SU-DHL-6 (cell line): ENCODE results near the gene ZNF365.

ENCODE experiments used
- EZH2phosphoT487 ChIP-seq: fragments of 200-600 bp; sonication (generic), shearing (Covaris generic); conservative IDR thresholded peaks from 2 replicates; pipeline ENCODE4 v1.6.1; 2018; ENCODE audit warnings: mild to moderate bottlenecking, antibody characterized with exemption, low read length, moderate library complexity, mixed read lengths
- TF ChIP-seq, protein P1 (sequence below): fragments of 200-600 bp; sonication (generic); IDR thresholded peaks from one replicate; pipeline ENCODE4 v1.5.1; 2017; ENCODE audit warnings: antibody characterized with exemption, mild to moderate bottlenecking, low read length, moderate library complexity; ENCODE audit not compliant: insufficient read depth, poor library complexity, severe bottlenecking

DNA sequence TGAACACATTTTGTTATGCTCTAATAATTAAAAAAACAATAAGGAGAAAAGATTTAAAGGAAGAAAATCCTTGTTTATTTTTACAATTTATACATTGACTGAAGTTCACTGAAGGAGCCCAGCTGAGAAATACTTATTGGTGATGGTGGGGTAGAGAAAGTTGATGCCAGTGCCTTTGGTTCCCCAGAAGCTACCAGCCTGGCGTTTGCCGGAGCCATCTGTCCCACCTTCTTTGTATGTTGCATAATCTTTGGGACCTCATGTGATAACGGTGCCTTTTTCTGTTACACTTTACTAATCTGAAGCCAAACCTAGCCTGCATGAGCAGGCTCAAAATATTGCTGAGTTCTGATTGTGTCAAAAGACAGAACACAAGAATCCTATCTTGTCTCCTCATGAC is 22.7 kb downstream of the ZNF365 start:
- TF ChIP-seq, protein P1, sequence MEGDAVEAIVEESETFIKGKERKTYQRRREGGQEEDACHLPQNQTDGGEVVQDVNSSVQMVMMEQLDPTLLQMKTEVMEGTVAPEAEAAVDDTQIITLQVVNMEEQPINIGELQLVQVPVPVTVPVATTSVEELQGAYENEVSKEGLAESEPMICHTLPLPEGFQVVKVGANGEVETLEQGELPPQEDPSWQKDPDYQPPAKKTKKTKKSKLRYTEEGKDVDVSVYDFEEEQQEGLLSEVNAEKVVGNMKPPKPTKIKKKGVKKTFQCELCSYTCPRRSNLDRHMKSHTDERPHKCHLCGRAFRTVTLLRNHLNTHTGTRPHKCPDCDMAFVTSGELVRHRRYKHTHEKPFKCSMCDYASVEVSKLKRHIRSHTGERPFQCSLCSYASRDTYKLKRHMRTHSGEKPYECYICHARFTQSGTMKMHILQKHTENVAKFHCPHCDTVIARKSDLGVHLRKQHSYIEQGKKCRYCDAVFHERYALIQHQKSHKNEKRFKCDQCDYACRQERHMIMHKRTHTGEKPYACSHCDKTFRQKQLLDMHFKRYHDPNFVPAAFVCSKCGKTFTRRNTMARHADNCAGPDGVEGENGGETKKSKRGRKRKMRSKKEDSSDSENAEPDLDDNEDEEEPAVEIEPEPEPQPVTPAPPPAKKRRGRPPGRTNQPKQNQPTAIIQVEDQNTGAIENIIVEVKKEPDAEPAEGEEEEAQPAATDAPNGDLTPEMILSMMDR: no peak
- no peak for TF ChIP-seq EZH2phosphoT487
